Measurements from ENCODE around the gene DUSP10. TPM values are rescaled to one million over a fixed set of nuclear protein-coding genes. Genes with fewer than 3 reads are reported as not detected.

Gene DUSP10
- total RNA-seq, 2 experiments from 2014 or later = 2.6 to 4.4 TPM

GRCh38 chr1:221709854-221710253, 32.0 kb downstream of the DUSP10 start:
- Histone ChIP-seq H3K79me2 (ENCODE audit: insufficient read depth, low read depth, low read length) (no peaks in the 10 kb centered on the region), H3K27ac (ENCODE audit: low read depth, low read length, poor library complexity, severe bottlenecking) (no peak overlapping the region), H3K9me3 (ENCODE audit: low read length) (no peaks in the 10 kb centered on the region), H3K36me3 (ENCODE audit: insufficient read depth, low read length) (no peaks in the 10 kb centered on the region), H3K9me2 (ENCODE audit: insufficient read depth, low read length) (no peaks in the 10 kb centered on the region), H4K20me1 (ENCODE audit: insufficient read depth, low read length) (no peaks in the 10 kb centered on the region), H3K4me1 (ENCODE audit: insufficient read depth, low read length, poor library complexity, severe bottlenecking) (no peaks in the 10 kb centered on the region), H3K4me2 (ENCODE audit: low read length) (no peak overlapping the region), H2AFZ (ENCODE audit: low read length) (no peak overlapping the region), H3K4me3 (ENCODE audit: low read depth, low read length, poor library complexity, severe bottlenecking) (no peak overlapping the region)
- CTCF ChIA-PET (ENCODE audit: unreplicated experiment) = no interaction called here
- no TSS peak for BruUV-seq (replicated peaks)
- POLR2A ChIA-PET = no interaction called here
- TF ChIP-seq EZH2phosphoT487 (IDR thresholded peaks at IDR 0.05; ENCODE audit: borderline replicate concordance, low read depth, low read length) = no peak
- TF ChIP-seq, protein P1, sequence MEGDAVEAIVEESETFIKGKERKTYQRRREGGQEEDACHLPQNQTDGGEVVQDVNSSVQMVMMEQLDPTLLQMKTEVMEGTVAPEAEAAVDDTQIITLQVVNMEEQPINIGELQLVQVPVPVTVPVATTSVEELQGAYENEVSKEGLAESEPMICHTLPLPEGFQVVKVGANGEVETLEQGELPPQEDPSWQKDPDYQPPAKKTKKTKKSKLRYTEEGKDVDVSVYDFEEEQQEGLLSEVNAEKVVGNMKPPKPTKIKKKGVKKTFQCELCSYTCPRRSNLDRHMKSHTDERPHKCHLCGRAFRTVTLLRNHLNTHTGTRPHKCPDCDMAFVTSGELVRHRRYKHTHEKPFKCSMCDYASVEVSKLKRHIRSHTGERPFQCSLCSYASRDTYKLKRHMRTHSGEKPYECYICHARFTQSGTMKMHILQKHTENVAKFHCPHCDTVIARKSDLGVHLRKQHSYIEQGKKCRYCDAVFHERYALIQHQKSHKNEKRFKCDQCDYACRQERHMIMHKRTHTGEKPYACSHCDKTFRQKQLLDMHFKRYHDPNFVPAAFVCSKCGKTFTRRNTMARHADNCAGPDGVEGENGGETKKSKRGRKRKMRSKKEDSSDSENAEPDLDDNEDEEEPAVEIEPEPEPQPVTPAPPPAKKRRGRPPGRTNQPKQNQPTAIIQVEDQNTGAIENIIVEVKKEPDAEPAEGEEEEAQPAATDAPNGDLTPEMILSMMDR (conservative IDR thresholded peaks at IDR 0.05; ENCODE audit: low read length) = no peak
- no peak for DNase-seq (ENCODE audit: low spot score)
- intact Hi-C loops (cut with micrococcal nuclease; ENCODE audit: unreplicated experiment) = no loop called here

DNA sequence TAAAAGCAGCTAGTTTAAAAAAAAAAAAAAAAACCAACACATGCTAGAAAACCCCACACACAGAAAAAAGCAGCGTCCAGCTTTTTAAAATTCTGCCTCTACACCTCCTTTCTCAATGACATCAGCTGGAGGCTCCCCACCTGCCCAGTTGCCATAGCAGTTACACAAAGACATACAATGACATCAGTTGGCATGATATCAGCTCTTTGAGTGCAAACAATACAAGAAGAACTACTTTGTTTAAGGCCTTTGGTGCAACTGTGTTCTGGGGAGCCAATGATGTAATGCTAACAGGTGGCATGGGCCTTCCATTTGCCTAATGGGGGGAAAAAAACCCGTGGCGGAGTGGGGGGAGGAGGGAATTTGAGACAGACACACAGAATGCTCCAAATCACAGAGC, 32.9 kb downstream of the DUSP10 start:
- H3K9me3 ChIP-seq (ENCODE audit: low read length) = no peaks in the 10 kb centered on the region
- no peak overlapping the region for H2AFZ ChIP-seq (ENCODE audit: low read length)
- no peak for TF ChIP-seq EZH2phosphoT487 (IDR thresholded peaks at IDR 0.05; ENCODE audit: borderline replicate concordance, low read depth, low read length)
- TF ChIP-seq, protein P1 (conservative IDR thresholded peaks at IDR 0.05; ENCODE audit: low read length) = no peak
- H3K4me1 ChIP-seq (ENCODE audit: insufficient read depth, low read length, poor library complexity, severe bottlenecking) = no peaks in the 10 kb centered on the region
- H3K27ac ChIP-seq (ENCODE audit: low read depth, low read length, poor library complexity, severe bottlenecking) = no peak overlapping the region
- H4K20me1 ChIP-seq (ENCODE audit: insufficient read depth, low read length) = no peaks in the 10 kb centered on the region
- no peaks in the 10 kb centered on the region for H3K9me2 ChIP-seq (ENCODE audit: insufficient read depth, low read length)
- H3K79me2 ChIP-seq (ENCODE audit: insufficient read depth, low read depth, low read length) = no peaks in the 10 kb centered on the region
- BruUV-seq (replicated peaks) = no TSS peak
- ChIA-PET CTCF (ENCODE audit: unreplicated experiment) (no interaction called here), POLR2A (interaction anchor here (0.6 to 0.7 kb wide), 2 partner anchors 26 to 878 kb away, joined by 5 to 6 read pairs; no protein-coding TSS in a partner anchor)
- no peak overlapping the region for H3K4me3 ChIP-seq (ENCODE audit: low read depth, low read length, poor library complexity, severe bottlenecking)
- intact Hi-C loops (cut with micrococcal nuclease; ENCODE audit: unreplicated experiment) = no loop called here
- DNase-seq (ENCODE audit: low spot score) = no peak
- H3K36me3 ChIP-seq (ENCODE audit: insufficient read depth, low read length) = no peaks in the 10 kb centered on the region
- no peak overlapping the region for H3K4me2 ChIP-seq (ENCODE audit: low read length)

GRCh38 chr1:221708076-221708571, 33.8 kb downstream of the DUSP10 start:
- Histone ChIP-seq H3K4me2 (ENCODE audit: low read length) (no peak overlapping the region), H3K9me2 (ENCODE audit: insufficient read depth, low read length) (no peaks in the 10 kb centered on the region), H2AFZ (ENCODE audit: low read length) (no peak overlapping the region), H3K79me2 (ENCODE audit: insufficient read depth, low read depth, low read length) (no peaks in the 10 kb centered on the region), H3K9me3 (ENCODE audit: low read length) (no peaks in the 10 kb centered on the region), H3K36me3 (ENCODE audit: insufficient read depth, low read length) (no peaks in the 10 kb centered on the region), H3K4me1 (ENCODE audit: insufficient read depth, low read length, poor library complexity, severe bottlenecking) (no peaks in the 10 kb centered on the region), H3K27ac (ENCODE audit: low read depth, low read length, poor library complexity, severe bottlenecking) (no peak overlapping the region), H3K4me3 (ENCODE audit: low read depth, low read length, poor library complexity, severe bottlenecking) (no peak overlapping the region), H4K20me1 (ENCODE audit: insufficient read depth, low read length) (no peaks in the 10 kb centered on the region)
- CTCF ChIA-PET (ENCODE audit: unreplicated experiment) = interaction anchor here (0.6 kb wide), 1 partner anchor 275 kb away, joined by 3 read pairs; no protein-coding TSS in a partner anchor
- BruUV-seq (replicated peaks) = no TSS peak
- DNase-seq (ENCODE audit: low spot score) = no peak
- intact Hi-C loops (cut with micrococcal nuclease; ENCODE audit: unreplicated experiment) = no loop called here
- POLR2A ChIA-PET = interaction anchor here (0.6 to 1.3 kb wide), 9 partner anchors 16 to 1252 kb away, joined by 3 to 4 read pairs (median 3); partner anchors contain the start of gene DUSP10
- TF ChIP-seq, protein P1 (conservative IDR thresholded peaks at IDR 0.05; ENCODE audit: low read length) = no peak
- TF ChIP-seq EZH2phosphoT487 (IDR thresholded peaks at IDR 0.05; ENCODE audit: borderline replicate concordance, low read depth, low read length) = no peak

Data from OCI-LY7 (cell line).